GM21786 (cell line): ENCODE results near the gene DAND5.

Source experiments
- ATAC-seq: cut with Tn5 transposase; IDR thresholded peaks from one replicate; pipeline ENCODE4 v1.9.1; 2021; ENCODE audit not compliant: unreplicated experiment

Gene DAND5

DNA sequence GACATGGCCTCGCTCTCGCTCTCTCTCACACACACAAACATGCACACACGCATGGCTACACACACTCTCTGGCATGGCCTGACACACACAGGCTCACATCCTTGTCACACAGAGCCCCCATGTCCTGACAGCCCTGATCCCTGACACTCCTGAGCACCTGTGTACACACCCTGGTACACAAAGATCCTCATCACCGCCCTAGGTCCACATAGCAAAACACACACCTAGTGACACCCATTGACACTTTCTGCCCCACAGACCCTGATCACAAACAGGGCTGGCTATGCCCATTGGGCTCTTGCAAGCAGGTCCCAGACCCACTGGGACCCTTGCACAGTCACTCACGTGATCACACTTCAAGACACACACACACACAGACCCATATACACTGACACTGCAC lies 21.9 kb downstream of the DAND5 start:
- no peak for ATAC-seq

DNA sequence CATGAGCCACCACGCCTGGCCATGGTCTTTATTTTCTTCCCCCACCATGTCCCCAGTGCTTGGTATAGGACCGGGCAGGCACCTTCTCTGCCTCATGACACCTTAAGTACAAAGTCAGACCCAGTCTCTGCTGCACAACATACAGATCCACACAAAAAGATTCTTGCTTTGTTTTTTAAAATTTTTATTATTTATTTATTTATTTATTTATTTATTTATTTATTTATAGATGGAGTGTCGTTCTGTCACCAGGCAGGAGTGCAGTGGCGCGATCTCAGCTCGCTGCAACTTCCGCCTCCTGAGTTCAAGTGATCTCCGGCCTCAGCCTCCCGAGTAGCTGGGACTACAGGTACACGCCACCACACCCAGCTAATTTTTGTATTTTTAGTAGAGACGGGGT lies 23.4 kb downstream of the DAND5 start:
- ATAC-seq, result no peak

DNA sequence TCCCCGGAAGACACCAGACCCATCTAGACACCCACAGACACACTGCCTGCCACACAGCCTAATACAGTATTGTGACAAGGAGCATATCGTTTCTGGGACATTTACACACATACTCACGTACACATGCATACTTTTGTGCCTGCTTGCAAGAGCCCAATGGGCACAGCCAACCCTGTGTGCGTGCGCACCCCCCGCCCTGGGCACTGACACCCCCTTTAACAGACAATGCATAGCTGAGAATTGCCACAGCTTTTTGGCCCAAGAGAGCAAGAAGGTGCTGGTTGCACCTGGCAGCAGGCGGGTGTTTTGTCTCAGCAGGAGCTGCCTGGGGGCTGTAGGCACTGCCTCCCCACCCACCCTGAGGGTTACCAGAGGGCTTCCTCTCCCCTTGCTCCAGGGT lies 24.2 kb downstream of the DAND5 start:
- no peak for ATAC-seq

DNA sequence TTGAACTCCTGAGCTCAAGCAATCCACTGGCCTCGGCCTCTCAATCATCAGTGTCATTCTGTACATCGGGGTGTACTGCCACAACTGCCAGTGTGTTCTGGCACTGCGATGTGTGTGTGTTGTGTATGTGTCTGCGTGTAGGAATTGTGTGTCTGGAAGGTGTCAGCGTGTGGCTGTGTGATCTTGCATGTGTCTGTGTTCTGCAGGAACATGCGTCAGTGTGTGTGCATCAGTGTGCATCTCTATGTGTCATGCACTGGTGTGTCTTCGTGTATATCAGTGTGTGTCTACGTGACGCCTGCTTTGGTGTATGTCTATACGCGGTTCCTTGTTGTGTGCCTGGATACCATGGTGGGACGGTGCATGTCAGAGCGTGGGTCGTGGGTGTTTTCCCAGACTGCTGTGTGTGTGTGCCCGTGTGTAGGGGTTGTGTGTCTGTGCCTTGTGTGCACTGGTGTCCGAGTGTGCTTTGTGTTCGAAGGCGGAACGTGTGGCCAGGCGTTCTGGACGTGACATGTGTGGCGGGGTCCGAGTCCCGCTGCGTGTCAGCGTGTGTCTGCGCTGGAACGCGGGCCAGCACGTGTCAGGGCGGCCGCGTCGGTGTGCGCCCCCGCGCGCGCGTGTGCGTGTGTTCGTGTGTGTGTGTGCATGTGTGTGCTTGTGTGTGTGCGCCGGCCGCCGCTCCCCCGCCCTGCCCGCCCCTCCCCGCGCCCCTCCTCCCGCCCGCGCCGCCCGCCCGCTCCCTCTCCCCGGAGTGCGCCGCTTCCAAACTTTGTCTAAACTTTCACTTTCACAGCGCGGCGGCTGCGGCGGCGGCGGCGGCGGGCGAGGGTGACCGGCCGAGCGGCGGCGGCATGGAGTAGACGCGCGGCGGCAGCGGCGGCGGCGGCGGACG lies 25.6 kb downstream of the DAND5 start, which contains the start of gene NFIX:
Gene NFIX (plus strand): TSS at position 775 of the 895 bp plus-strand sequence. CDS start 363 bp downstream, outside the sequence.
- ATAC-seq, result no peak

DNA sequence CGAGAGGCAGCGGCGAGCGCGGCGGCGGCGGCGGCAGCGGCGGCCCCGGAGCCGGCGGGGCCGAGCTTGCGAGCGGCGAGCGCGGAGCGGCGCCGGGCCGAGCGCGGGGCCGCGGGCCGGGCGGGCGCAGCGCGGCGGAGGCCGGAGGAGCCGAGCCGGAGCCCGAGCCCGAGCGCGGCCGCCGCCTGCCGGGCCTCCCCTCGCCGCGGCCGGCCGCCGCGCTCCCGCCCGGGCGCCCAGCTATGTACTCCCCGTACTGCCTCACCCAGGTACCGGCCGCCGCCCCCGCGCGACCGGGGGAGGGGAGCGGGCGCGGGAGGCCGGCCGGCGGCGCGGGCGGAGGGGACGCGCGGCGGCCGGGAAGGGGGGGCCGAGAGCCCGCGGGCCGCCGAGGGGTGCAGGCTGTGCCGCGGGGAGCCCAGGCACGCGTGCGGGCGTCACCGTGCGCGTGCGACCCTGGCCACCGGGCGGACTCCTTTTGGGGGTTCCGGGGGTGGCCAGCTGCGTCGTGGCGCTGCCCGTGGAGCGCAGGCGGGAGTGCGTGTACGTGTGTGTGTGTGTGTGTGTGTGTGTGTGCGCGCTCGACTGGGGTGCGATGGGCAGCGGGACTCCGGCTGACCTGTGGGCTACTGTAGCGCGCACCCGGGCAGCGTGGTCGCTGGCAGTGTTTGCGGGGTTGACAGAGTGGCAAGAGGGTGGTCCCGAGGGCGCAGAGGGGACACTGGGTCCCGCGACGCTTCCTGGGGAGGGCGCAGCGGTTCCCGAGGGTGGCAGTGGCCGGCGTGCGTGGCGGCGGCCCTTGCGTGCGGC lies 26.4 kb downstream of the DAND5 start:
- ATAC-seq, result no peak

DNA sequence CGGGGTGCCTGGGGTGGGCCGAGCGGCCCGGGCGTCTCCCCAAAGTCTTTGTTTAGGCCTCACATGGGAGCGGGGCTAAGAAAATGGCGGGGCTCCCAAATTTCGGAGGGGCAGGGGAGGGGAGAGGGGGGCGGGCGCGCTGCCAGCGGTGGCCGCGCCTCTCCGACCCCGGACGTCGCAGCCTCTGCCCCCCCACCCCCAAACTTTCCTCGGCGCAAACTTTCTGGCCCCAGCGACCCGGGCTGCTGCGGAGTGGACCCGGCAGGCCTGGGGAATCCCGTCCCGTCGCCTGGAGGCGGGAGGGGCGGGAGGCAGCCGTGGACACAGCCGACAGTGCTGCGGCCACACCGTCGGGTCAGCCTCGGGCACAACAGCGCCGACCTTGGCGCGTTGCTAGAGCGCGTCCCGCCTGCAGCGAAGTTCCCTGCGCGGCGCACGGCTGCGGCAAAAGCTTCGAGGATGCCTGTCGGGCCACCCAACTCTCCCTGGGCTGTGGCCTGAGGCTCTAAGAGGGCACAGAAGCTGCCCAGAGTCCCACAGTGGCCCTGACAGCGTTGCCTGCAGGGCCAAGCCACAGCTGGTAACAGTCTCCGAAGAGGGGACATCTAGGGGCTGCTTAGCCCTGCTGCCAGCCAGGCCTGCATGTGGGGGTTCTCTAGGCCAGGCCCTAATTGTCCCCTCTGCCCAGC lies 27.2 kb downstream of the DAND5 start:
- no peak for ATAC-seq

DNA sequence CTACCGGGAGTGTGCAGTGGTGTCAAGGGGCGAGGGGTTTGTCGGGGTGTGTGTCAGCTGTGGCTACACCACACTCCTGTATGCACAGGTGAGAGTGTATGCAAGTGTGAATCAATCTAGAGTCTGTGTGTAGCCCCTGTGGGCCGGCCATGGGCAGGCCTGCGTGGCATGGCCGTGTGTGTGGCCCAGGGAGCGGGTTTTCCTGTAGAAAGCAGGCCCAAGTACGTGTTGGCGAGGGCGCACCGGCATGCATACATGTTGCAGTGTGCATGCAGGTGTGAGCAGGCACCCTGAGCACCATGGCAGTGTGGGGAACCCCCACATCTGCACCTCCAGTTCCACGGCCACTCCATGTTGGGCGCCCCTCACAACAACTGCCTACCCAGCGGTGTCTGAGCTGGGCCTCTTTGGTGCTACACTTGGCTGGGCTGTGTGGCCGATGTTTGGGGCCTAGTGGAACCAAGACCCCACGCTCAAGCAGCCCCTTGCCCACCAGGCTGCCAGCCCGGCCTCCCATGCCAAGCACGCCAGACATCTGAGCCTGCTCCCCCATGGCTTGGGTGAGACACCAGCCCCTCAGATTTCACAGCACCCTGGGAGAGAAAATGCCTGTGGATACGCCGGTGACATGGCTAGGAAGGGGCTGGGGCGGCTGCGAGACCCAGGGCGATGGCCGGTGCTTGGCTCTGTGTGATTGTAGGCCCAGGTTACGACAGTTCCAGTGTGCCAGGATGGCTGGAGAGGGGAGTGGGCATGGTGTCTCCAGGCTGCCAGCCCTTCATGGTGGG lies 28.0 kb downstream of the DAND5 start:
- ATAC-seq, result no peak

DNA sequence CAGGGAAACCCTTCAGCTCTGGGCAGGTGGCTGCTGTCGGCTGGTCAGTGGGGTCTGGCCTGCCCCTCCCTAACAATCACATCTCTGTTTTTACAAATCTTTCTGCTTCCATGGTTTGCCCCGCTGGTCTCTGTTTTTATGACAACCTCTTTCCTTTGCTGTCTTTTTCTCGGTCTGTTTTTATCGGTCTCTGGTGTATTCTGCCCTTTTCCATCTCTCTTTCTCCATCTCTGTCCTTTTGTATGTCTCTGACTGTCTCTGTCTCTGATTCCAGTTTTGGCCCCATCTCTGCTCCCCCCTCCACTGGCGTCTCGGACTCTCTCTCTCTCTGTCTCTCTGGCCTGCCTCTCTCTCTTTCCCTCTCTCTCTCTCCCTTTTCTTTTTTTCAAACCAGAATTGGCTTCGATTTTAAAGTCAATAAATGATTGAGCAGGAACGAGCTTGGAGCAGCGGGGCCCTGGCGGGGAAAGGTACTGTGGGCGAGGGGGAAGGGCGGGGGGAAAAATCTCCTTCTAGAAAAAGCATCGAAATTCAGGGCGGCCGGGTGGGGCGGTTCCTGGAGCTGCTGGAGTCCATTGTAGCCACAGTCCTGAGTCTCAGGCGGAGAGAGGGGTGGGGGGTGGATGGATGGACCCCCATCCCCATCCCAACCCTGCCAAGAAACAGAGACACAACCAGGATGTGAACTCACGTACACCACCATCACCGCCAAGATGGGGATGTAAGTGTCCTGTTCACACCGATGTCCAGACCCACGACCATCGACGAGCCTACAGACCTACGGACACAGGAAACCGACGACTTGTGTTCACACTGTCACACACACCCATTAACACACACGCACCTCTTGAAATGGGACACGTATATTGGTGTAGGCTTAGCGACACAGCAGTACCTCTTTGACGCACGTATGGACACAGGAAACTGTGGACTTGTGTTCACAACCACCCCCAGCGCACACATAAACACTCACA lies 28.9 kb downstream of the DAND5 start:
- no peak for ATAC-seq

DNA sequence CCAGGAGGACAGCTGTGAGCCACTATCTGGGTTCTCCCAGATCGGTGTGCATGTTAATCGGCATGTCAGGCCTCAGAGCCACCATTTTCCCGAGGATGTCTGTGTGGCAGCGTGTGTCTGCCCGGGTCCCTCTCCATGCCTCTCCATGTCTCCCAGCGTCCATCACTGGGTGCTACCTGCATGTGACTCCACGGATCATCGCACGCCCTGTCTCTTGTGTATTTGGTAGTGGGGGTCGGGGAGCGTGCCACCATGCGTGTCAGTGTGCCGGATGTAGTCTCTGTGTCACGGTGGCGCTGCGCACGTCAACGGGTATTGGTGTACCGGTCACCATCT lies 31.8 kb downstream of the DAND5 start:
- ATAC-seq, result no peak

DNA sequence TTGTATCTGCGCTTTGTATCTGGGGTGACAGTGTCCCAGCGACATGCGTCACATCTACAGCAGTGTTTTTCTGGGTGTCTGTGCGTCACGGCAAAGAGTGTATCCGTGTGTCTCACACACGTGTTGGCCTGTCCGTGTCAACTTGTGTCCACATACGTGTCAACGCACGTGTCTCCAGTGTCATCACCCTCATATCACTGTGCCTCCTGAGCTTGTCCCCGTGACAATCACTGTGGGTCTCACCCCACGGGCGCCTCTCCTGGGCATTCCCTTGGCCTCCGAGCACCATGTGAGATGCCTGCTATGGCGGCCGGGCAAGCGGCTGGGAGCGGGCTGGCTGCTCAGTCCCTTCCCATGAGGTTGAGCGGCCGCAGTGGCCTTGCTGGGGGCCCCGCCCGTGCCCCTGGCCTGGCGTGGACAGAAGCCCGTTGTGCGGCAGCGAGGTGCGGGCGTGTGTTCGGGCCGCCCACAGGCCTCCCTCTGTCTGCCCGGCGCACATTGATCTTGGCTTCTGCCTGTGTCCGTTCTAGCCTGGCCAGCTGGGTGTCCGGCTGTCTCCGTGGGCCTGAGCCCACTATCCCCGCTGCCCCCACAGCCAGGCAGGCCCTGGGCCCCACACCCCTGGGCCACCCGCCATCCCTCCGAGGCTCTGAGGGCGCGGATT lies 32.3 kb downstream of the DAND5 start:
- ATAC-seq, result no peak

DNA sequence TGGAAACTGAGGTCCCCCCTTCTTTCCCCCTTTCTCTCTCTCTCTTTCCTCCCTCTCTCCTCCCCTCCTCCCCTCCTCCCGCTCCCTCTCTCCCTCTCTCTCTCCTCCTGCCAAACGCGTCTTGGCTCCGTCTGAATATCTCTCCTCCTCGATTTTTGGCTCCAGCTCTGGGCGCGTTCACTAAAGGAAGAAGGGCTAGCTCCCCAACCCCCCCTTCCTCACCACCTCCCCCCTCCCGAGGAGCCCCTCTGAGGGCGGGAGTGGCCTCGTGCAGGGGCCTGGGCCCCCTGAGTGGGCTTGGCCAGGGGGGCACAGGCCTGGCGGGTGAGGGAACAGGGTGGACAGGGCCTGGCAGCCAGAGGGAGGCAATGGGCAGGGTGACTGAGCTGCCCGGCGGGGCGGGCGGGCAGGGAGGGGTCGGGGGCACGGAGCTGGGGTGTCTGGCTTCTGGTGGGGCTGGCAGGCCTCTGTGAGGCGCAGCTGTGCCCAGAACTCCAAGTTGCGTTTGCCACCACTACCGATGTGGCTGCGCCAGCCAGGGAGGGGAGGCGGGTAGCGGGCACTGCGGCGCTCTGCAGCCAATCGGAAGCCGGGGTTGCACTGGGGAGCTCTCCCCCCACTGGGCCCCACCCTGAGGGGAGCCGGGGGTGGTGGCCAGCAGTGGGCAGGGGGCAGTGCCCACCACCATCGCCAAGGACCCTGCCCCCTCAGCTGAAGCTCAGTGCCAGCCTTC lies 33.0 kb downstream of the DAND5 start:
- ATAC-seq, result no peak

DNA sequence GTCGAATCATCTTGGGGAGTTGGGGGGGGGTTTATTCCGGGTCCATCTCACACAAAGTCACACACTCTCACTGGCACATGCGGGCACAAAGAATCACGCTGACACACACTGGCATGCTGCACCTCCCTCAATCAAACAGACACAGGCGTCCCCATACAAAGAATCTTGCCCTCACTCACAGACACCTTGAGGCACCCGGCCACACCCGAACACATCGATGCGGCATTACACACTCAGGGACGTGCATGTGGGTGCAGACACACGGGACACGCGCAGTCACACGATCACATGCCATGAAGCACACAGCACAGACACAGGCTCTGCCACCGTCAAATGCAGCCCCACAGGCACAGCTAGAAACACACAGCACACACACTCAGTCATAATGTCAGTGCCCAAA lies 33.7 kb downstream of the DAND5 start:
- ATAC-seq, result no peak

DNA sequence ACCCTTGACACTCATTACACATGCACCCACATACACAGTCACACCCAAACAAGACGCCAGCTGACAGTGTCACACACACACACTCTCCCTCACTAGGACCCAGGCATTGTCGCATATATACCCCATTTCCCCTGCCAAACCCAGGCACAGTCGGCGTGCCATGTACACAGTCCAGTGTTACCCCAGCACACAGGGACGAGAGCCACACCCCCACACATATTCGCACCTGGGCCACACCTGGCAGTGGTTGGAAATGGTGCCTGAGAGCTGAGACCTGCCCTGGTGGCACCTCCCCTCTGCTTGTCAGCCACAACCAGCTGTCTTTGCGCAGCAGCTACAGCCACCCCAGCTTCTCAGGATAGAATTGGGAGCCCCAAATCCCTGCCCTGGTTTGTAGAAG lies 34.9 kb downstream of the DAND5 start:
- no peak for ATAC-seq

DNA sequence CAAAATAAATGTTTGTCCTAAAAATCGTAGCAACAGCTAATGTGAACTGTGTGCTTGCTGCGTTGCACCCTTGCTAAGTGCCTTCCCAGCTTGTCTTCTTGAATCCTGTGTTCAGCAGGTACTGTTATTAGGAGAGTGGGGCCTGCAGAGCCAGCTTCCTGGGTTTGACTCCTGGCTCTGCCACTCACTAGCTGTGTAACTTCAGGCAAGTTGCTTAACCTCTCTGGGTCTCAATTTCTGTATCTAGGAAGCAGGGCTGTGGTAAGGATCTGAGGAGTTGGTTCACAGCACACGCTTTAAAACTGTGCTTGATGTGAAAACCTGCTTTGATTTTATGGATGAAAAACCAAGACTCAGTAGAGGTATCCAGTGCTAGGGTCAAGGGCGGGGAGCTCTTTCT lies 35.9 kb downstream of the DAND5 start:
- ATAC-seq, result no peak

DNA sequence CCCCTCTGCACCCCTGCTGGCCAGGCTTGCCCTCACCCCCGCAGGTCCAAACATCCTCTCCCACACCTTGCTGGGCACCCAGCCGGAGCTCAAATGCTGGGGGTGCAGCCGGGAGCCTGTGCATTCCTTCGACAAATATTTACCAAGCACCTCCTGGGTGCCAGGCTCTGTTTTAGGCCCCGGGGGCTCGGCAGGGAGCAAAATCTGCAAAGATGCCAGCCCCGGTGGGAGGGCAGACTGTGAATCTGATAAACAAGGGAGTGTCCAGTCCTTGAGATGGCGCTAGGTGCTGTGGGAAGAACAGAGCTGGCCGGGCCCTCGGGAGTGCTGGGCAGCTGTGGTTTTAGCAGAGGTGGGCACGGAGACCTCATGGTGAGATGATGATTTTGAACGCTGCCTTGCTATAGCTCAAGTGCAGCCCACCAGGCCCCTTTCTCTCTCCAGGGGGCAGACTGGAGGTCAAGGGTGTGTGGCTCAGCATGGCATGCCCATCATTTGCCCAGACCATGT lies 36.5 kb downstream of the DAND5 start:
- no peak for ATAC-seq

DNA sequence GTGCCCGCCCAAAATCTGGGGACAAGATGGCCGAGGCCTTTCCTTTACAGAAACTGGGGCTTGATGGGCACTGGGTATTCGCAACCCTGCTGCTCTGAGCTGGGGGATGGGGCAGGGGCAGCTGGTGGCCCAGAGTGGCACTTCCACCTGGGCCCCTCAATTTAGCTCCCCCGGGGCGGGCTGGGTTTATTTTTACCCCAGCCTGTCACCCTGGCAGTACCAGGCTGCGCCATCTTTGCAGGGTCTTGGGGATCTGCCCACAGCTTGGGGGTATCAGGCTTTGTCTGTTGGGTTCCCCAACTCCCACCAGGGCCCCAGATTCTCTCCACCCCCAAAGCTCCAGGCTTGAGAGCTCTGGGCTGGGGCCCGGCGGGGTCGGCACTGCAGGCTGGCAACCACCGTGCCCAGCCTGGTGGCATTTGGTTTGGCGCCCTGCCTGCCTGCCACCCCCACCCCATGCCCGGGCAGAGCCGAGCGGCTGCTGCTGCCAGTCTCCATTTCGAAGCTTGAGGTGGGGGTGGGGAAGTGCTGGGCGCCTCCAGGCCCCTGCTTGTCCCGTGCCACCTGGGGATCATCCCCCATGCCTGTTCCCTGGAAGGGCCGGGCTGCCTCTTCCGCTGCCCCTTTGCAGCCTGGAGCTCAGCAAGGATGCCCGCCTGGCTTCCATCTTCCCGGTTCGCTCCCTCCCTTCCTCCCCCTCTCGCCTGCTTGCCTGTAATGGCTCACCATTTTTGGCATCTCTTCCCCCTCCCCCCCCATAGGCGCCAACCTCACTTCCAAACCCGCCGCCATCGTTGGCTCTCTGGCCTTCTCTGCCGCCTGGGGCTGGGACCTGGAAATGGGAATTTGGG lies 37.3 kb downstream of the DAND5 start:
- ATAC-seq, result no peak

DNA sequence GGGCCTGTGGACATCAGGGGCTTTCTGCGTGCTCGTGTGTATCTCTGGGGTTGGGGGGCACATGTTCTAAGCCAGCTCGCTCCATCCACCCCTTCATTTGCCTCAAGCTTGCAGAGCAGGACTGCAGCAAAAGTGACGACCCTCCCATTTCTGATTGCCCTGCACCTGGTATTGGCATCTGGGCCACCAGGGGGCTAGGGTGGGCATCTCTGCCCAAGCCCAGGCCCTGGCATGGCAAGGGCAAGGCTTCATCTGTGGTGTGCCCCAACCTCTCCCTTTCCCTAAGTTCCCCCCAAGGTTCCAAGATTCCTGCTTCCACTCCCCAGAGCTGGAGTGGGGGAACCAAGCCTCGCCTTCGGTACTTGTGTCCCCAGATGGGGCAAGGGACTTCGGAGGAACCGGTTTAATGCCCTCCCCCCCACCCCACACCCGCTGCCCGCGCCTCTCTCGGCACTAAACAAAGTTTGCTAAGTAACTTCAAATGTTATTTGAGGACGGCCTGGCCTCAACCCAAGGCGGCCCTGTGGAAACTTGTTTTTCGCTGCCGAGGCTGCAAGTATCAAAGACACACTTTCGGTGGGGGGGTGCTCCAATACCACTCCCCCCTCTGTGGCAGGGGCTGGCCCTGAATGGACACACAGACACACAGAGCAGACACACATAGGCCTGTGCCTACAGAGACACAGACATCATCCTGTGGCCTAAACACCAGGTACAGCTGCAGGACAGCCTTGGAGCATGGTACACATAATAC lies 38.1 kb downstream of the DAND5 start:
- ATAC-seq, result no peak
